K562 (cell line): Measurements from ENCODE around the gene BCL2L15. TPM values are rescaled to one million over a fixed set of nuclear protein-coding genes. Genes with fewer than 3 reads are reported as not detected.
A peak's percentile ranks its signal among the peaks of the same experiment; 100 is the strongest.

Experiments
- CREB3L1 ChIP-seq: fragments of 450-650 bp; IDR thresholded peaks from 2 replicates; pipeline ENCODE4 v1.6.1; 2014; ENCODE audit warnings: low read depth, mild to moderate bottlenecking, moderate library complexity, borderline replicate concordance
- E2F6 ChIP-seq, 2 experiments: IDR thresholded peaks; 2 replicates each; pipeline ENCODE4 v1.6.1; 2011; ENCODE audit warnings: borderline replicate concordance in 1 of 2, control low read depth in 1 of 2, low read depth in 1 of 2, low read length in 1 of 2, mild to moderate bottlenecking in 1 of 2, mixed read lengths in 1 of 2, moderate library complexity in 1 of 2; ENCODE audit not compliant: insufficient read depth in 1 of 2, insufficient read length in 1 of 2, poor library complexity in 1 of 2, severe bottlenecking in 1 of 2; ENCODE audit errors: extremely low read depth in 1 of 2
- FUS ChIP-seq: fragments of 200-400 bp; formaldehyde crosslinking; optimal IDR thresholded peaks from 2 replicates; pipeline ENCODE3; 2017; ENCODE audit warnings: low read depth, low read length
- MAFG ChIP-seq: fragments of 450-650 bp; conservative IDR thresholded peaks from 2 replicates; pipeline ENCODE4 v1.6.1; 2016; ENCODE audit warnings: missing genetic modification characterization, missing compliant biosample characterization
- POLR2G ChIP-seq: fragments of 200-400 bp; formaldehyde crosslinking; IDR thresholded peaks from 2 replicates; pipeline ENCODE4 v1.6.1; 2017; ENCODE audit warnings: low read depth, mild to moderate bottlenecking, antibody characterized with exemption, low read length, moderate library complexity
- RBM15 ChIP-seq: fragments of 200-400 bp; formaldehyde crosslinking; IDR thresholded peaks from 2 replicates; pipeline ENCODE4 v1.6.1; 2018; ENCODE audit warnings: mild to moderate bottlenecking, low read length, moderate library complexity; ENCODE audit not compliant: insufficient read depth
- REST ChIP-seq, 2 experiments: fragments of 450-650 bp; formaldehyde crosslinking in 1 of 2; IDR thresholded peaks; 2 replicates each; pipeline versions ENCODE4 v1.4.0 to v1.6.1; 2014 to 2020; ENCODE audit warnings: mild to moderate bottlenecking in 2 of 2, borderline replicate concordance in 1 of 2, low read depth in 1 of 2
- TCF7 ChIP-seq: sonication (generic); IDR thresholded peaks from 2 replicates; pipeline ENCODE4 v1.6.1; 2016; ENCODE audit warnings: antibody characterized with exemption, borderline replicate concordance
- polyA plus RNA-seq, 8 experiments: library from polyadenylated mRNA; depleted of rRNA in 4 of 8; stranded (reverse) in 5 of 8; unstranded in 3 of 8; fragments of >200 nt; fragmentation: Nextera tagmentation in 2 of 8; fragmentation: Illumina TruSeq in 1 of 8; extraction: Ambion mirVana in 2 of 8; extraction: Trizol in 1 of 8; gene quantifications; 2 replicates each; pipeline versions ENCODE4 v1.2.1 to v1.2.3, GENCODE V29; 2011 to 2014; ENCODE audit warnings: inconsistent platforms in 1 of 8, missing spikeins in 1 of 8
- total RNA-seq, 7 experiments: library from RNA; depleted of rRNA in 6 of 7; stranded (reverse); fragments of >200 nt in 6 of 7; fragmentation: Illumina TruSeq in 2 of 7; extraction: Trizol in 2 of 7; gene quantifications; 2 replicates each; pipeline versions ENCODE4 v1.2.1 to v1.2.3, GENCODE V29; 2011 to 2021; ENCODE audit warnings: low replicate concordance in 1 of 7
- TF ChIP-seq, protein P1 (sequence below): IDR thresholded peaks from 3 replicates; pipeline ENCODE4 v1.6.1; 2011; ENCODE audit warnings: borderline replicate concordance, mild to moderate bottlenecking, moderate library complexity; ENCODE audit not compliant: insufficient read length; ENCODE audit errors: extremely low read depth

Gene BCL2L15
- total and polyA plus RNA-seq, 9 of the 15 experiments (the other 6 are each of a cell fraction or from before 2014, with no cell fraction given) = 0.06 to 0.42 (median 0.28) TPM; not detected in 1

DNA sequence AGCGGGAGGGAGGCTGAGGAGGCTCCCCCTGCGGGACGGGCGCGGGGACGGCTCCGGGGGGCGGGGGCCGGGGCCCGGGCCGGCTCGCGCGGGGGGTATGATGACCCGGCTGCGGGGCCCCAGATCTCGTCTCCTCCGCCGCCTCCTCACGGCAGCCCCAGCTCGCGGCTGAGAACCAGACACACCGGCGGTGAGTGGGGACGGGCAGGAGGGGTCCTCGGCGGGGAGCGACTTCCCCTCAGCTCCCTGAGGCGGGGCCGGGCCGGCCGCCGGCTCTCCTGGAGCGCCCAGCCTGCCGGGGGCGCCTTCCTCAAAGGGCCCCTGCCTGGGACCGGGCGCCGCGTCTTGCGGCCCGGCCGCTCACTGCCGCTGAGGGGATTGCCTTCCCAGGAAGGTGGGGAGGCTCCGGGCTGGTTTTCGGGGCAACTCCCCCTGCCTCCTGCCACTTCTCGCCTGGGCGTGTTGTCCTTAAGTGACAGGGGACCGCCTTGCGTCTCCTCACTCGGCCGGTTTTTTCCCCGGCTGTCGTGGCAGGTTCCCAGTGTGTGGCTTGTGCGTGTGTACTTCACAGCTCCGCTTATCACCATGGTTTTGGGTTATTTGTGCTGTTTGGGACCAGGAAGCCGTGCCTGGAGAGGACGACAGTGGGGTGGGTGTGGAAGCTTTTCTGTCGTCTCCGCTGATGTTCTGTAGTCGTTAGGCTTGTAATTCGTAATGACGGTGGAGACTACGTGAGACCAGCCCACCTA is 42.5 kb upstream of the BCL2L15 start (continued):
- TF ChIP-seq REST (IDR thresholded peaks at IDR 0.05; ENCODE audit: borderline replicate concordance) (no peak), REST (CRISPR knock-in tag; IDR thresholded peaks at IDR 0.05; ENCODE audit: low read depth) (peak; percentile 77; the same call in 1 of the 2 replicates), E2F6 (IDR thresholded peaks at IDR 0.05; ENCODE audit: borderline replicate concordance in 1 of 2, extremely low read depth in 1 of 2, insufficient read depth in 1 of 2, insufficient read length in 1 of 2, low read depth in 1 of 2, low read length in 1 of 2, poor library complexity in 1 of 2, severe bottlenecking in 1 of 2) (peak in 1 of 2 experiments; percentile 34), POLR2G (peak; percentile 86), TCF7 (no peak), CREB3L1 (peak; percentile 61; the same call in 1 of the 2 replicates), MAFG (tag) (no peak), FUS (peak; percentile 15), RBM15 (no peak)
- TF ChIP-seq, protein P1, sequence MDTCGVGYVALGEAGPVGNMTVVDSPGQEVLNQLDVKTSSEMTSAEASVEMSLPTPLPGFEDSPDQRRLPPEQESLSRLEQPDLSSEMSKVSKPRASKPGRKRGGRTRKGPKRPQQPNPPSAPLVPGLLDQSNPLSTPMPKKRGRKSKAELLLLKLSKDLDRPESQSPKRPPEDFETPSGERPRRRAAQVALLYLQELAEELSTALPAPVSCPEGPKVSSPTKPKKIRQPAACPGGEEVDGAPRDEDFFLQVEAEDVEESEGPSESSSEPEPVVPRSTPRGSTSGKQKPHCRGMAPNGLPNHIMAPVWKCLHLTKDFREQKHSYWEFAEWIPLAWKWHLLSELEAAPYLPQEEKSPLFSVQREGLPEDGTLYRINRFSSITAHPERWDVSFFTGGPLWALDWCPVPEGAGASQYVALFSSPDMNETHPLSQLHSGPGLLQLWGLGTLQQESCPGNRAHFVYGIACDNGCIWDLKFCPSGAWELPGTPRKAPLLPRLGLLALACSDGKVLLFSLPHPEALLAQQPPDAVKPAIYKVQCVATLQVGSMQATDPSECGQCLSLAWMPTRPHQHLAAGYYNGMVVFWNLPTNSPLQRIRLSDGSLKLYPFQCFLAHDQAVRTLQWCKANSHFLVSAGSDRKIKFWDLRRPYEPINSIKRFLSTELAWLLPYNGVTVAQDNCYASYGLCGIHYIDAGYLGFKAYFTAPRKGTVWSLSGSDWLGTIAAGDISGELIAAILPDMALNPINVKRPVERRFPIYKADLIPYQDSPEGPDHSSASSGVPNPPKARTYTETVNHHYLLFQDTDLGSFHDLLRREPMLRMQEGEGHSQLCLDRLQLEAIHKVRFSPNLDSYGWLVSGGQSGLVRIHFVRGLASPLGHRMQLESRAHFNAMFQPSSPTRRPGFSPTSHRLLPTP = no peak
